Superior temporal gyrus (tissue), 1 donor: ENCODE results near the gene LOXL1.
"Not testable (repeated sequence)": the region's sequence is repeated elsewhere in the genome, so short reads cannot be mapped to it uniquely, and the experiment has no call there.

ENCODE experiments used
- DNase-seq: peaks from one replicate; pipeline ENCODE4 v3.0.0-alpha.2; 2016; ENCODE audit errors: extremely low spot score

LOXL1 gene

DNA sequence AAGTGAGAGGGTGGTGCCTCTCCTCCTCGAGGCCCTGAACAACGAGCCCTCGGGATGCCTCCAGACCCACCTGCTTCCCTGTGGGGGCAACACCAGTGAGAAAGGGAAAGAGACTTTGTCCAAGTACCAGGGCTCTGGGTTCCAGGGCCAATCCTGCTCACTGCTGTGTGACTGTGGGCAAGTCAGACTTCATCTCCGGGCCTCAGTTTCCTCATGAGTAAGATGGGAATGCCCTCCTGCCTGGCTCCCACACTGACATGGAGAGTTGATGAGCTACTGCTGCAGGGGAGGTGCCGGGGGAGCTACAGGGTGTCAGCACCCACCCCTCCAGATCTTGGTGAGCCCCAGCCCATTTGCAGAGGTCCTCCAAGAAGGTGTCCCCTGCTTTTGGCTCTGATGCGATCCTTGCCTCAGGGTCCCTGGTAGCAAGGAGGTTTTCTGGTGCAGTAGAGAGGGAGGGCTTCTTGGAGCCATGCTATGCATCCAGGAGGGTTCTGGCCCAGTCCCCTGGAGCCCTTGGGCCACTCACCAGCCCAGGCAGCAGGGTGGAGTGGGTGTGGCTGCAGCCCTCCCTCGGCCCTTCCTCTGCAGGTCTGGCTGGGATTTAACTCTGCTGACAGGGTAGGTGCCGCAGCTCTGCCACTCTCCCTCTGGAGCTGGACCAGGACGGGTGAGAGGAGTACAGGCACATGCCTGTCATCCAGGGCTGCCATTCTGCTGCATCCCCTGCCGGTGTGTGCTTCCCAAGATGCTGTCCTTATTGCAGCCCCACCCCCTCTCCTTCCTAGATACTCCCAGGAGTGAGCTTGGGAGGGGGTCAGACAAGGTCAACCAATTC is 26.9 kb downstream of the LOXL1 start:
- no peak for DNase-seq

DNA sequence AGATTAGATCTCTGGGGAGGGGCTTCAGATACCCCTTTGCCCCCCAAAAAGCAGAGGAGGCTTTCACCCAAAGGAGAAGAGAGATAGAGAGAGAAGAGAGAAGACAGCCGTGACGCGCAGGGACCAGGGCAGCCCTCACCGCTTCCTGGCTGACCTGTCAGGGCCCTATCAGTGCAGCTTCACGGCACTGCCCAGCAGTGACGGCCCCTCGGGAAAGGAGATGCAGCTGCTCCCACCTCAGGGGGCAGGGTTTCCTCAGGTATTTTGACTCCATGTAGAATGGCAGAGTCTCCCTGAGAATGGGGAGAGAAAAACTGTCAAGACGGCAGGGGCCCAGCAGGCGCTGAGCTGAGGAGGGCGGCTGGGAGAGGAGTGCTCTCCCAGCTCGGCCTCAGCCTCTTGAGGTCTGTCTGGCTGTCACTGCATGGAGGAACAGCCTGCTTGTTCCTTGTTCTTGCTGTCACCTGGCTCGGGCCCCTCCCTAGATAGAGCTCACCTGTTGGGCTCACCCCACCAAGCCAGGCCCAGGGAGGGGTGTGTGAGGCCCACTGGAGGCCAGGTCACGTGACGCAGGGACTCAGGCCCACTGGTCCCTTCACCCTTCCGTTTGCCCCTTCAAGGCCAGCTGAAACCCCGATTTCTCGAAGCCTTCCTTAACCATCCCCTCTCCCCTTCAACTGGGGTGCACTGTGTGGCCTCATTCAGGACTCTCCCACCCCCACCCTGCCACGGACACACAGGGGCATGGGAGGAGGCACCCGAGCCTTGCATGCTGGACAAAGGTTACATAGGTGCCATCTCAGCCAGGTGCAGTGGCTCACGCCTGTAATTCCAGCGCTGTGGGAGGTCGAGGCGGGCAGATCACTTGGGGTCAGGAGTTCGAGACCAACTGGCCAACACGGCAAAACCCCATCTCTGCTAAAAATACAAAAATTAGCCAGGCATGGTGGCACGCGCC is 28.2 kb downstream of the LOXL1 start:
- no peak for DNase-seq

DNA sequence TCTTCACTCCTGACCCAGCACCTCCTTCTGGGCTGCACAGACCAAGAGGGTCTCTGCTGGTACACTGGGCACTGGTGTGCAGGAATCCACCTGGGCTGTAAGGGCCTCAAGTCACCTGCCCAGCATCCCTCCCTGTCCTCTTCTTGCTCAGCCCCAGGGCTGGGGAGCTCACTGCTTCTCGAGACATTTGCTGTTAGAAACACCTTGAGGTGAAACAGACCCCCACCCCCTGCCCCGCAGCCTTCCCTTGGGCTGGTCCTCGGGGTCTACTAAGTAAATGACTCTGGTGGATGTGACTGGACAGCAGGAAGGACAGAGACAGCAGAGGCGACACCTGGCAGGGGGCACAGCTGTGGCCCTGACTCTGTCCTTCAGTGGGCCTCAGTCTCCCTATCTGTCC is 29.1 kb downstream of the LOXL1 start:
- no peak for DNase-seq

DNA sequence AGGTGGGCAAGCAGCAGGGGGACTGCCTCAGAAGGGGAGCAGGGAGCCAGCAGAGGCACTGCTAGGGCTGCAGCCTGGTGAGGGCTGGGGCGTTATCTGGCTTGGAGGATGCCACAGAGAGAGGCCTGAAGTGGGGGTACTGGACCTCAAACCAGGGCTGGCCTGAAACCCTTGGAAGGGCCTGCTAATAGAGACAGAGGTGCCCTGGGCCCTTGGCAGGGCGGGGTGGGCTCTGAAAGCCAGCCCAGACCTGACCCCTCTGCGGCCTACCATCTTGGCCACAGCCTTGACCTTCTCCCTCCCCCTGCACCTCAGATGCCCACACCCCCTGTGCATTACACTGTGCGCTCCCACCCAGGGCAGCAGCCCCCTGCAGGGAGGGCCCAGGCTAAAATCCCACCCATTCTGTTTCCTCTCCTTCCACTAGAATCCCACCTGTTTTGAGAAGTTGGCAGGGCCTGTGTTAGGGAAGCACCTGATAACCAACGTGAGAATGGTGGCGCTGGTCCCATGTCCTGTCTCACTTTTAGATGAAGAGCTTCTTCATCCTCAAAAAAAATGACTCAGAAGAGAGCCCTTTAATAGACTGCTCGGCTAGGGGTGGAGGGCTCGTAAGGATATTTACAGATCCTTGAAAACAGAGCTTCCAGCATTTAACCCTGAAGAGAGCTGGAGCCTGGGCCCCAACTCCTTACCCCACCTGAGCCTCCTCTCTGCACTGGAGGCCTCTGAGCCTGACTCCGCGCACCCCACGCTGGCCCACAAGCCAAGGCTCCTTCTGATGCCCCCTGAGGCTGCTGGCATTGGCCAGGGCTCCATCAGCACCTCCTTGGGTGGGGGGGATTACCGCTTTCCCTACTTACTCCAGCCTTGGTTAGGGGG is 29.8 kb downstream of the LOXL1 start:
- DNase-seq: no peak

DNA sequence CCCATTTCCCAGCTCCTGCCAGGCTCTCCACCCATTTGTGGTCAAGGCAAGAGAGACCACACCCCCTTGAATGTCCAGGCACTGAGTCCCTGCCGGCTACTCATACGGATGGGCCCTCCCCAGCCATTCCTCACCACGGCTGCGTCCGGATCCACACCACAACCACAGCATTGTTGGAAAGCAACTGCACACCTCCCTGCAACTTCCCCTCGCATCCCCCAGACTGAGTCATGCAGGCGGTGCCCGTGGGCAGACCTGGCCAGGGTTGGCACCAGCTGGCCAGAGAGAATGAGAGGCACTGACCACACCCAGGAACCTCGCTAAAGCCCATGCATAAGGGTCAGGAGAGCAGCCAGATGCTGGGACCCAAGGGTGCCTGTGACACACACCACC is 30.5 kb downstream of the LOXL1 start:
- DNase-seq: no peak

DNA sequence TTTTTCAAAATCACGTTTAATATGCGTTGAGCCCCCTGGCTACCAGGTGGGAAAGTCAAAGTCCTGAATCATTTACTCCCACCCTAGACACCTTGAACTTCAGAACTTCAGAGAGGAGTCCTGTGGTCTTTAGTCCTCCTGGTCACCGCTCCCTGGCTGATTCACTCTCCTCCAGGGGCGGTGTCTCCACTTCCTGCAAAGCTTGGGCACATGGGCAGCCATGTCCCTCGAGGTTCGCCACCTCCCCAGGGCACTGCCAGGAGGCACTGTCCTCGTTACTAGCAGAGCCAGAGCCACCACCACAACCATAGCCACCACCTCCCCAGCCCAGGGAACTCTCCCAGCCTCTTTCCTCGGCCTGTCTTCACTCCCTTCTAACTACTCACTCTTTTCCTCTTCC is 31.0 kb downstream of the LOXL1 start:
- no peak for DNase-seq

DNA sequence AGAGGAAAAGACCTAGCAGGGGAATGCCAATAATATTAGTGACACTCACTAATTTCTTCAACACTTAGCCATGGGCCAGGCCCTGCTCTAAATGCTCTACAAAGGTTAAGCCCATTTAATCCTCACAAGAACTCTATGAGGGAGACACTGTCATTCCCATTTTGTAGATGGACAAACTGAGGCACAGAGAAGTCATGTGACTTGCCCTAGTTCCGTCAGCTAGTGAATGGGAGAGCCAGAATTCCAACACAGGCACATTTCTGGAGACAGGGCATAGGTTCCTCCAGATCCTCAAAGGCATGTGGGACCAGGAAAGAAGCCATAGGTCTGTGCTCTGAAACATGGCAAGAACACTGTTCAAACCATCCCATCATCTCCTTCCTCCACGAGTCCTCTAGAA is 31.5 kb downstream of the LOXL1 start:
- DNase-seq: no peak

DNA sequence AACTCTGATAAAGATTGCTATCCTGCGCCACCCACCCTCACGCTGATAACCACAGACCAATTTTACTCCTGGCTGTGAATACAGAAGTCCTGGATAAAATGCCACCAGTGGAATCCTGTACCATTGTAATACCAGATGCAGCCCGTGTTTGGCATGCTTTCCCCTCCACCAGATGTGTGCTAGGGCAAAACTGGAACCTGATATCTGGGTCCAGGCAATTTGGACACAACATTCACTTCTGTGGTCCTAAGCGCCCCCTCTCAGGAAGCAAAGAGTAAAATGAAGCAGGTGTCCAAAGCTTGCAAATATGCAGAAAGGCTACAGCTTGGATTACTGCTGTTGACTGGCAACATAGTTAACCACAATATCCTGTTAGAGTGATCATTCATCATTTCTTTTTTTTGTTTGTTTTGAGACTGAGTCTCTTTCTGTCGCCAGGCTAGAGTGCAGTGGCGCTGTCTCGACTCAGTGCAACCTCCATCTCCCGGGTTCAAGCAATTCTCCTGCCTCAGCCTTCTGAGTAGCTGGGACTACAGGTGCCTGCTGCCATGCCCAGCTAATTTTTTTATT is 32.8 kb downstream of the LOXL1 start:
- peak; percentile 9 for DNase-seq

DNA sequence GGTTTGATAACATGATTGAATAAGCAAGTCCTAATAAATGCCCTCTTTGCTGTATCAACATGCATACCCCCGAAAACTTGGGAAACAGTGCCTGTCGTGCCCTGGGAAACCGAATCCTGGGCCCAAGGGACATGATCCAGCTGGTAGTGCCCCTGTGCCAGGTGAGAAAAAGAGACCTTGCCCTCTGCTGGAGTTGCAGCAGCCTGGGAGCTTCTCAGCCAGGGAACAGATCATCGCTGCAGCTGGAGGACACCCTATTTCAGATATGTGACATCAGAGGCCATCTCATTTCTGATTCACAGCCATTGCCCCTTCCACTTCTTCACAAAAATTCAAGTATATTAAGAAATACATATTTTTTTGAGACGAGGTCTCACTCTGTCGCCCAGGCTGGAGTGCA is 33.5 kb downstream of the LOXL1 start:
- no peak for DNase-seq

DNA sequence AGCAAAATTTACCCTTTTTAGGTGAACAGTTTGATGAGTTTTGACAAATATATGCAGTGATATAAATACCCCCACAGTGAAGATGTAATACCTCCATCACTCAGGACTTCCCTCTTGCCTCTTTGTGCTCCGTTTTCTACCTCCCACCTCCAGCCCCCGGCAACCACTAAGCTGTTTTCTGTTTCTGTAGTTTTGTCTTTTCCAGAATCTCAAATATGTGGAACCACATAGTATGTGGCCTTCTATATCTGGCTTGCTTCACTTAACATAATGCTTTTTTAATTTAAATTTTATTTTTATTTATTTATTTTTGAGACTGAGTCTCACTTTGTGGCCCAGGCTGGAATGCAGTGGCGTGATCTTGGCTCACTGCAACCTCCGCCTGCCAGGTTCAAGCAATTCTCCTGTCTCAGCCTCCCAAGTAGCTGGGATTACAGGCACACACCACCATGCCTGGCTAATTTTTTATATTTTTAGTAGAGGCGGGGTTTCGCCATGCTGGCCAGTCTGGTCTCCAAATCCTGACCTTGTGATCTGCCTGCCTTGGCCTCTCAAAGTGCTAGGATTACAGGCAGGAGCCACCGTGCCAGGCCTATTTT is 34.3 kb downstream of the LOXL1 start:
- DNase-seq: not testable (repeated sequence)

DNA sequence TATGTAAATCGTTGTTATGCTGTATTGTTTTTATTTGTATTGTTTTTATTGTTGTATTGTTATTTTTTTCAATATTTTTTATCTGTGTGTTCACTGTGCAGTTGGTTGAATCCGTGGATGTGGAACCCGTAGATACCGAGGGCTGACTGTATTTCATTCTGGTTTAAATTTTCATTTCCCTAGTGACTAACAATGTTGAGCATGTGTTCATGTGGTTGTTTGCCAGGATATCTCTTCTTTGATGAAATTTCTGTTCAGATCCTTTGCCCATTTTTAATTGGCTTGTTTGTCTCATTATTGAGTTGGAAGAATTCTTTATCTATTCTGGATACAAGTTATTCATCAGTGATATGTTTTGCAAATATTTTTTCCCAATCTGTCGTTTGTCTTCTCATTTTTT is 36.2 kb downstream of the LOXL1 start:
- DNase-seq: no peak

DNA sequence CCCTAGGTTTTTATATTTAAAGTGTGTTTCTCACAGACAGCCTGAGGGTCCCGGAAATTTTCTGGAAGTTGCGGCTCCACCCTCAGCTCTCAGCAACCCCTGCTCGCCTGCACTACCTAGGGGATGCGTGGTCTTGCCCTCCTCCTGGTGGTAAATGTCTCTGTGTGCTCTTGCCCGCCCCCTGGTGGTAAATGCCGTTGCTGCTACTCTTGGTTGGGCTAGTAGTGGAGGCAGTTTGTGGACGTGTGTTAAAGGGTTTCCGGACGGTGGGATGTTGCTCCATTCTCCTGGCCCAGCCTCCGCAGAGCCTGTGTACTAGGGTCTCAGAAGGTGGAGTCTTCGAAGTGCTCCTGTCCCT is 38.5 kb downstream of the LOXL1 start:
- peak; percentile 77 for DNase-seq

DNA sequence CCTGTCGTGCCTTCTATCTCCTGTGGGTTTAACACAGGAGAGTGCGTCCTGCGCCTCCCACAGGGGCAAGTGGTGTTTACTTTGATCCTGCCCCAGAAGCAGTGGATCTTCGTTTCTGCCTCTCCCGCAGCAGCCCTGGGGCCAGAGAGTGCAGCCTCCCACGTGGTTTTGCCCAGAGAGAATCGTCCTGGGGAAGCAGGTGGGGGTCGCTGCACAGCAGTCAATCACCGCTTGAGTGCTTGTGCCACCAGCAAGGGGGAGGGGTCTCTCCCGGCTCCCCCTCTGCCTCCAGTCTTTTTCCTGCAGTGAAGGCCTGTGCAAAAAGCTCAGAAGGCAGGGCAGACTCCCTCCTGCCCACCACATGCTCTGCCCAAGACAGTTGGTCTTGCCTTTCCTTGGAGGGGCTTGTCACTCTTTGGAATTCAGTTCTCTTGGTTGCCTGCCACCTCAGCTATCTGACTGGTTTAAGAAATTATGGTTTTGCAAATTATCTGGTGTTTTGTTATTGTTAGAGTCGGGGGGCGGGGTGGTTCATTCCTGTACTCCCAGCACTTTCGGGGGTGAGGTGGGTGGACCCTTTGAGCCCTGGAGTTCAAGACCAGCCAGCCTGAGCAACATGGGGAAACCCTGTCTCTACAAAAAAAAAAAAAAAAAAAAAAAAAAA is 39.0 kb downstream of the LOXL1 start:
- DNase-seq: no peak

DNA sequence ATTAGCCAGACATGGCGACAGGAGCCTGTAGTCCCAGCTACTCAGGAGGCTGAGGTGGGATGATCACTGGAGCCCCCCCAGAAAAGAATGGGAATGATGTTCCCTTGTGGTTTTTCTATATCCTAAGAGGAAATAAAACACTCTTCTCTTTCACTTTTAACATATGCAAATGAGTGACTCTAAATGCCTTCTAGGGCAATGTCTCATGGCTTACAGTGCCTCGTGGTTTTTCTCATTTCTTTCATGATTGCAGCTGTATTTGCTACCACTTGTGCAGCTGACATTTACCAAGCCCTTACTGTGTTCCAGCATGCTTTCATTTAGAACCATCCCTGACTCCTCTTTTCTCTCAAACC is 39.5 kb downstream of the LOXL1 start:
- DNase-seq: no peak

DNA sequence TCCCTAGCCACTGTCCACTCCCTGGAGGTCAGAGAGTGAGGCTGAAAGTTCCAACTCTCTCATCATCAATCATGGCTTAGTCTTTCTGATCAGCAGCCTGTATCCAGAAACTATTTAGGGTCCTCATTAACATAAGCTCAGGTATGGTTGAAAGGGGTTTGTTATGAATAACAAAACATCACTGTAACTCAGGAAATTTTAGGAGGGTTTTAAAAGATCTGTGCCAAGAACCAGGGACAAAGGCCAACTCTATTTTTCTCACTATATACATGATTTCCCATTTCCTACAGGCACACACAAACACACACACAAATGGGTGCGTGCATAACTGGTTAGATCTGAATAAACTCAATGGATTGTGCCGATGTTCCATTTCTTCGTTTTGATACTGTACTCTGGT is 42.2 kb downstream of the LOXL1 start:
- no peak for DNase-seq

DNA sequence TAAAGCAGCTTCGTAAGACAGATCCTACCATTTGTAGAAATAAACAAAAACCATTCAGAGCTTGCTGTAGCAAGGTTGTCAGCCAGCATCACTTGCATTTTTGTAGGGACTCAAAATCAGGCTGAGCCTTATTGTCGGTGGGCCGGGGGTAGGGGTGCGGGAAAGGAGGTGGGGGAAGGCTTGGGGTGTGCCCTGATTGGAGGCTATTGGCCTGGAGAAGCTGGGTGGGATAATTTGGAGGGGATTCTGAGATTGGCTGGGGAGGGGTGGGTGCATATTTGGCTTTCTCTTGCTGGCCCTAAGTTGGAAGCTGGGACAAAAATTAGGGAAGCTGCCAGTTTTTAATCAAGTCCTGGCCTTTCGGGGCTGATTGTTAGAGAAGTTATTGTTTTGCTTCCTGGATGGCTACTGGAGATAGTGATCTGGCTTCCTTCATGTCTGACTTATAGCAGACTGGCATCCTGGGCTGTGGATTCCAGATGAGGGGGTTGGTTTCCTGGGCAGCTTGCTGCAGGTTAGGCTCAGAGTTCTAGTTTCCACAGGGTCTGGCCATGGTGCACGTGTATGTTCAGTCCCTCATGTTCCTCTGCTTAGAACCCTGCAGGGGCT is 43.0 kb downstream of the LOXL1 start:
- no peak for DNase-seq

DNA sequence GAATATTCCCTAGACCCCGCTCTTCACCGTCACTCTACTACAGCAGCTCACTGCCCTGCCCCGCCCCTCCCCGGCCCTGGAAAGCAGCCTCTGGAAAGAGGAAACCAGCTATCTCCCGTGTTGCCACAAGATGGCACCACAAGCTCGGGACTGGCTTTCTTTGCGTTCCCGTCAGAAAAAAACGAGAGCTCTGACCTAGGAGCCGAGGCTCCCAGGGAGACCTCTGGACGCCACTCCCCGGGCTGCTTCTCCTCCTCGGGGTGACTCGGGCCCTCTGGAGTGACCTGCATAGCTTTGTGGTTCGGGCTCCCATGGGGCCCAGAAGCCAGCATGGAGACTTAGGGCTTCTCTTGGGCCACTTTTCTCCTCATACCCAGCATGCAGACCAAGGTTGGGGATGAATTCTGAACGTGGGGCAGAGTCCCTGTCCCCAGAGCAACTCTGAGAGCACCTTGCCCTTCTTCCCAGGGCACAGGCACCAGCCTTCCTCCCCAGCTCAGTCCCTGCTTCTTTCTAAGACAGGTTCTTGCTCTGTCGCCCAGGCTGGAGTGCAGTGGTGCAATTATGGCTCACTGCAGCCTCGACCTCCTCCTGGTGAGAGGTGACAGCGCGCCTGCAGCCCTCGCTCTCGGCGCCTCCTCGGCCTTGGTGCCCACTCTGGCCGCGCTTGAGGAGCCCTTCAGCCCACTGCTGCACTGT is 46.9 kb downstream of the LOXL1 start:
- DNase-seq: peak; percentile 88

DNA sequence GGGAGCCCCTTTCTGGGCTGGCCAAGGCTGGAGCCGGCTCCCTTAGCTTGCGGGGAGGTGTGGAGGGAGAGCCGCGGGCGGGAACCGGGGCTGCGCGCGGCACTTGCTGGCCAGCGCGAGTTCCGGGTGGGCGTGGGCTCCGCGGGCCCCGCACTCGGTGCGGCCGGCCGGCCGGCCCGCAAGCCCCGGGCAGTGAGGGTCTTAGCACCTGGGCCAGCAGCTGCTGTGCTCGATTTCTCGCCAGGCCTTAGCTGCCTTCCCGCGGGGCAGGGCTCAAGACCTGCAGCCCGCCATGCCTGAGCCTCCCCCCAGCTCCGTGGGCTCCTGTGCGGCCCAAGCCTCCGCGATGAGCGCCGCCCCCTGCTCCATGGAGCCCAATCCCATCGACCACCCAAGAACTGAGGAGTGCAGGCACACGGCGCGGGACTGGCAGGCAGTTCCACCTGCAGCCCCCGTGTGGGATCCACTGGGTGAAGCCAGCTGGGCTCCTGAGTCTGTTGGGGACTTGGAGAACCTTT is 47.5 kb downstream of the LOXL1 start:
- DNase-seq: not testable (repeated sequence)

DNA sequence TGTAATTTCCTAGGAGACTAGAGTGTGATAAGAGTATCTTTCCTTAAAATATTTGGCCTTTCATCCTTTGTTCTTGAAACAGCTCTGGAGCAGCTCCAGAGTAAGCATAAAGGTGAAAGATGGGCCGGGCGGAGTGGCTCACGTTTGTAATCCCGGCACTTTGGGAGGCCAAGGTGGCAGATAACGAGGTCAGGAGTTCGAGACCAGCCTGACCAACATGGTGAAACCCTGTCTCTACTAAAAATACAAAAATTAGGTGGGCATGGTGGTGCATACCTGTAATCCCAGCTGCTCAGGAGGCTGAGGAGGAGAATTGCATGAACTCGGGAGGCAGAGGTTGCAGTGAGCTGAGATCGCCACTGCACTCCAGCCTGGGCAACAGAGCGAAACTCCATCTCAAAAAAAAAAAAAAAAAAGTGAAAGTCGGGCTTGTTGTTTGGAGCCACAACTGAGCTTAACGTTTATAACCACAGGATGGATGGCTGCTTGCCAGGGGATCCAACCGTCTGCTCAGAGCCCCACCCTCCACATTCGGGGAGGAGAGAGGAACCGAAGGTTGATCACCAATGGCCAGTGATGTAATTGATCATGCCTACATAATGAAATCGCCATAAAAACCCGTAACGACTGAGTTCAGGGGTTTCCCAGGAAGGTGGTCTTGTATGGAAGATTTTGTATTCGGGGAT is 49.3 kb downstream of the LOXL1 start:
- DNase-seq: not testable (repeated sequence)
